SH-SY5Y (cell line): ENCODE measurements around the gene ZNF581.

Experiments
- GATA2 ChIP-seq: IDR thresholded peaks from 2 replicates; pipeline ENCODE4 v1.6.1; 2011; ENCODE audit warnings: mild to moderate bottlenecking, low read depth, low read length
- GATA3 ChIP-seq: IDR thresholded peaks from 2 replicates; pipeline ENCODE4 v1.6.1; 2011; ENCODE audit warnings: low read depth, mild to moderate bottlenecking, low read length, moderate library complexity

DNA sequence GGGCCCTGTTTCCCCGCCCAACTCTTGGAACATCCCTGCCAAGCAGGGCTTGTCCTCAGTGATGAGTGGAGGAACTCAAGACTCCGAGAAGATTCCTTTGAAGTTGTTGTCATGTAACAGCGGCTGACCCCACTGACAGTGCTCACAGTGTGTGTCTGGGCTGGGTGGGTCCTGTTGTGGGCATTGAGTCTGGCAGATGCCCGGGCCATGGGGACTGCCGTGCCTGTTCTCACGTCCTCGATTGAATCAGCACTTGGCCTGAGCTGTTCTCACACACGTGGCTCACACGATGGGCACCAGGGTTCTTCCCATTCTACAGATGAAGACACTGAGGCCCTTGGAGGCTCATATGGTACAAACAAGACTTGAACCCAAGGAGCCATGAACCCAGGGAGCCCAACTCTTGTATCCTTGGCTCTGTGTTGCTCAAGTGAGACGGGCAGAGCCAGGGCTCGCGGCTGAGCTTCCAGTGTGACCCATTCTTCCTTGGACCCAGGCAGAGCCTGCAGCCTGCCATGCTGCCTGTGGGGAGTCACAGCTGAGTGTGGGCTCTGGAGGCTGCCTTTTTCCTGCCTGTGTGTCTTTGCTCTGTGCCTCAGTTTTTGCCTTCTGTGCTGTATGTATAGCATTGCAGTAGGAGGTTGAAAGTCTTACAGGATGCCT is 23.0 kb downstream of the ZNF581 start:
- TF ChIP-seq GATA2 (no peak), GATA3 (no peak)
